ENCODE results near the gene C19orf18. TPM values are rescaled to one million over a fixed set of nuclear protein-coding genes. Genes with fewer than 3 reads are reported as not detected.
A peak's percentile ranks its signal among the peaks of the same experiment; 100 is the strongest.
"Not testable (repeated sequence)": the region's sequence is repeated elsewhere in the genome, so short reads cannot be mapped to it uniquely, and the experiment has no call there.

C19orf18 gene
- total RNA-seq, 3 donors from 2014 or later (not counting 1 experiment from before 2014, with no cell fraction given), result 0.55 to 0.99 (median 0.70) TPM

GRCh38 chr19:58009666-58010301 lies 35.5 kb upstream of the C19orf18 start:
- peaks cover 51% of the 10 kb centered on the region for H3K36me3 Mint-ChIP-seq
- Histone ChIP-seq H3K4me3 (ENCODE audit: low read length) (peak overlapping the region; percentile 35), H3K27me3 (ENCODE audit: control insufficient read depth, insufficient read depth, low read length) (no peaks in the 10 kb centered on the region), H3K9me3 (ENCODE audit: control insufficient read depth, insufficient read depth, low read length) (peaks cover 76% of the 10 kb centered on the region), H3K36me3 (ENCODE audit: control insufficient read depth, insufficient read depth, low read length) (peaks cover 5% of the 10 kb centered on the region), H3K4me1 (ENCODE audit: control insufficient read depth, insufficient read depth, low read length) (peaks cover 13% of the 10 kb centered on the region), H3K27ac (ENCODE audit: low read length) (peak overlapping the region; percentile 55)
- peak overlapping the region in 1 of 2 donors; percentile 80 for H3K27ac Mint-ChIP-seq
- WGBS (ENCODE audit: insufficient coverage), result 15% methylated on average over 41 of the region's 41 CpGs
- no peak overlapping the region for H3K4me3 Mint-ChIP-seq
- peaks cover 13 to 17% of the 10 kb centered on the region in 2 donors for H3K9me3 Mint-ChIP-seq
- peak; percentile 60 to 75 for DNase-seq
- TF ChIP-seq CTCF (IDR thresholded peaks at IDR 0.05), result no peak
- intact Hi-C loops (cut with micrococcal nuclease), result loop anchor here (10.0 kb wide), 2 partner anchors 95 to 625 kb away; partner anchors contain the start of genes ZNF417 and ZNF548
- ATAC-seq, result peak; percentile 80 to 93 (median 85)
- no peaks in the 10 kb centered on the region for H3K27me3 Mint-ChIP-seq (ENCODE audit: low read depth in 2 of 2)
- peaks cover under 1 to 1% of the 10 kb centered on the region in 2 donors for H3K4me1 Mint-ChIP-seq

- Histone ChIP-seq H3K27ac (ENCODE audit: low read length) (no peak overlapping the region), H3K27me3 (ENCODE audit: control insufficient read depth, insufficient read depth, low read length) (no peaks in the 10 kb centered on the region), H3K36me3 (ENCODE audit: control insufficient read depth, insufficient read depth, low read length) (peaks cover 7% of the 10 kb centered on the region), H3K9me3 (ENCODE audit: control insufficient read depth, insufficient read depth, low read length) (peaks cover 77% of the 10 kb centered on the region), H3K4me1 (ENCODE audit: control insufficient read depth, insufficient read depth, low read length) (peaks cover 13% of the 10 kb centered on the region), H3K4me3 (ENCODE audit: low read length) (peak overlapping the region; percentile 35)
- H3K27ac Mint-ChIP-seq, result peak overlapping the region in 1 of 2 donors; percentile 80
- TF ChIP-seq CTCF (IDR thresholded peaks at IDR 0.05), result no peak
- H3K27me3 Mint-ChIP-seq (ENCODE audit: low read depth in 2 of 2), result no peaks in the 10 kb centered on the region
- peaks cover 6% of the 10 kb centered on the region in 2 donors for H3K4me1 Mint-ChIP-seq
- H3K4me3 Mint-ChIP-seq, result no peak overlapping the region
- WGBS (ENCODE audit: insufficient coverage), result 5% methylated on average over 21 of the region's 21 CpGs
- no peak for DNase-seq
- H3K36me3 Mint-ChIP-seq, result peaks cover 56% of the 10 kb centered on the region
- peaks cover 17 to 19% of the 10 kb centered on the region in 2 donors for H3K9me3 Mint-ChIP-seq
- ATAC-seq, result peak in 1 of 3 donors; percentile 15
- intact Hi-C loops (cut with micrococcal nuclease), result loop anchor here (10.0 kb wide), 2 partner anchors 94 to 624 kb away; partner anchors contain the start of genes ZNF417 and ZNF548
Observed at GRCh38 chr19:58009301-58009665, 34.9 kb upstream of the C19orf18 start.

GRCh38 chr19:58008877-58009276 lies 34.5 kb upstream of the C19orf18 start:
- WGBS (ENCODE audit: insufficient coverage), result 60% methylated on average over 10 of the region's 10 CpGs
- peaks cover 60% of the 10 kb centered on the region for H3K36me3 Mint-ChIP-seq

GRCh38 chr19:58007285-58007684 lies 33.0 kb upstream of the C19orf18 start:
- peaks cover 71% of the 10 kb centered on the region for H3K9me3 ChIP-seq (ENCODE audit: control insufficient read depth, insufficient read depth, low read length)
- no peak for TF ChIP-seq CTCF (IDR thresholded peaks at IDR 0.05)
- Mint-ChIP-seq H3K9me3 (peaks cover 16 to 18% of the 10 kb centered on the region in 2 donors), H3K4me1 (peaks cover 14% of the 10 kb centered on the region in 2 donors), H3K27ac (peak overlapping the region in 1 of 2 donors; percentile 32), H3K4me3 (no peak overlapping the region), H3K36me3 (peaks cover 63% of the 10 kb centered on the region), H3K27me3 (ENCODE audit: low read depth in 2 of 2) (no peaks in the 10 kb centered on the region)
- peaks cover 28% of the 10 kb centered on the region for H3K4me1 ChIP-seq (ENCODE audit: control insufficient read depth, insufficient read depth, low read length)
- intact Hi-C loops (cut with micrococcal nuclease), result loop anchor here (10.0 kb wide), 2 partner anchors 92 to 622 kb away; partner anchors contain the start of genes ZNF417 and ZNF548
- 100% methylated on average over 1 of the region's 1 CpG for WGBS (ENCODE audit: insufficient coverage)
- ATAC-seq (no peak), DNase-seq (no peak)
- H3K4me3 ChIP-seq (ENCODE audit: low read length), result no peak overlapping the region
- peaks cover 11% of the 10 kb centered on the region for H3K36me3 ChIP-seq (ENCODE audit: control insufficient read depth, insufficient read depth, low read length)
- no peak overlapping the region for H3K27ac ChIP-seq (ENCODE audit: low read length)
- H3K27me3 ChIP-seq (ENCODE audit: control insufficient read depth, insufficient read depth, low read length), result no peaks in the 10 kb centered on the region

More at GRCh38 chr19:58008877-58009276, 34.5 kb upstream of the C19orf18 start:
- H3K4me3 Mint-ChIP-seq; H3K4me1 Mint-ChIP-seq; H3K27me3 ChIP-seq (ENCODE audit: control insufficient read depth, insufficient read depth, low read length); H3K27ac ChIP-seq (ENCODE audit: low read length); DNase-seq; H3K27me3 Mint-ChIP-seq (ENCODE audit: low read depth in 2 of 2); H3K4me3 ChIP-seq (ENCODE audit: low read length); ATAC-seq: not testable (repeated sequence)
- peak overlapping the region in 1 of 2 donors; percentile 80 for H3K27ac Mint-ChIP-seq
- H3K9me3 Mint-ChIP-seq, result peaks cover 19 to 20% of the 10 kb centered on the region in 2 donors
- peaks cover 11% of the 10 kb centered on the region for H3K36me3 ChIP-seq (ENCODE audit: control insufficient read depth, insufficient read depth, low read length)
- H3K4me1 ChIP-seq (ENCODE audit: control insufficient read depth, insufficient read depth, low read length), result peaks cover 16% of the 10 kb centered on the region
- intact Hi-C loops (cut with micrococcal nuclease), result loop anchor here (10.0 kb wide), 2 partner anchors 94 to 624 kb away; partner anchors contain the start of genes ZNF417 and ZNF548
- peaks cover 77% of the 10 kb centered on the region for H3K9me3 ChIP-seq (ENCODE audit: control insufficient read depth, insufficient read depth, low read length)

Data from natural killer cell (primary cell).